K562 (cell line): ENCODE results near the gene SORCS1. TPM values are rescaled to one million over a fixed set of nuclear protein-coding genes. Genes with fewer than 3 reads are reported as not detected.

Source experiments
- ADNP ChIP-seq: fragments of 200-800 bp; sonication (Bioruptor generic); IDR thresholded peaks from 2 replicates; pipeline ENCODE4 v1.6.1; 2016; ENCODE audit warnings: missing genetic modification characterization, missing compliant biosample characterization
- BRCA1 ChIP-seq, 2 experiments: fragments of 450-650 bp in 1 of 2; sonication (generic) in 1 of 2; formaldehyde crosslinking in 1 of 2; IDR thresholded peaks; 2 replicates each; pipeline versions ENCODE4 v1.5.0 to v1.6.1; 2017 to 2020; ENCODE audit warnings: mild to moderate bottlenecking in 1 of 2, missing genetic modification reagents in 1 of 2
- FOXK2 ChIP-seq, 2 experiments: fragments of 450-650 bp; IDR thresholded peaks in 1 of 2; conservative IDR thresholded peaks in 1 of 2; 2 replicates each; pipeline ENCODE4 v1.6.1; 2016; ENCODE audit warnings: low read depth in 2 of 2, mild to moderate bottlenecking in 1 of 2
- HMBOX1 ChIP-seq: sonication (generic); IDR thresholded peaks from 2 replicates; pipeline ENCODE4 v1.6.1; 2016
- KDM1A ChIP-seq, 2 experiments: fragments of 450-650 bp; IDR thresholded peaks; 2 replicates each; pipeline ENCODE4 v1.6.1; 2016; ENCODE audit warnings: mild to moderate bottlenecking in 2 of 2
- NCOA2 ChIP-seq, 2 experiments: fragments of 450-650 bp; IDR thresholded peaks; 2 replicates each; pipeline ENCODE4 v1.6.1; 2018; ENCODE audit warnings: mild to moderate bottlenecking in 2 of 2, moderate library complexity in 1 of 2; ENCODE audit not compliant: partially characterized antibody in 2 of 2
- NRF1 ChIP-seq, 2 experiments: fragments of 450-650 bp; IDR thresholded peaks in 1 of 2; conservative IDR thresholded peaks in 1 of 2; 2 replicates each; pipeline ENCODE4 v1.6.1; 2014; ENCODE audit warnings: mild to moderate bottlenecking in 2 of 2
- PHF8 ChIP-seq: fragments of 200-600 bp; sonication (generic); IDR thresholded peaks from 2 replicates; pipeline ENCODE4 v1.6.1; 2012; ENCODE audit warnings: mixed run types, mild to moderate bottlenecking, inconsistent platforms, low read length, moderate library complexity, borderline replicate concordance
- RCOR1 ChIP-seq, 2 experiments: IDR thresholded peaks; 2 replicates each; pipeline ENCODE4 v1.6.1; 2012; ENCODE audit warnings: low read depth in 2 of 2, low read length in 2 of 2, borderline replicate concordance in 1 of 2, improper control_type of control experiment in 1 of 2
- RHOXF2B ChIP-seq: fragments of 250-450 bp; sonication (Bioruptor Pico); conservative IDR thresholded peaks from 2 replicates; pipeline ENCODE4 v1.5.1; 2021
- SAP30 ChIP-seq: fragments of 200-600 bp; sonication (generic); IDR thresholded peaks from 2 replicates; pipeline ENCODE4 v1.6.1; 2012; ENCODE audit warnings: borderline replicate concordance, low read depth, mild to moderate bottlenecking, moderate library complexity, low read length, control low read depth, inconsistent platforms; ENCODE audit not compliant: insufficient read depth, poor library complexity, severe bottlenecking
- STAT5A ChIP-seq: IDR thresholded peaks from 2 replicates; pipeline ENCODE4 v1.6.1; 2012; ENCODE audit warnings: low read length, inconsistent platforms, borderline replicate concordance
- VEZF1 ChIP-seq: fragments of 200-800 bp; sonication (Bioruptor generic); IDR thresholded peaks from 2 replicates; pipeline ENCODE4 v1.6.1; 2017; ENCODE audit warnings: missing genetic modification characterization, missing compliant biosample characterization
- ZBED1 ChIP-seq: IDR thresholded peaks from 2 replicates; pipeline ENCODE4 v1.6.1; 2014
- ZFP1 ChIP-seq: fragments of 450-650 bp; formaldehyde crosslinking; IDR thresholded peaks from 2 replicates; pipeline ENCODE4 v1.4.0; 2020; ENCODE audit warnings: mild to moderate bottlenecking, mixed read lengths
- ZNF395 ChIP-seq: fragments of 200-800 bp; sonication (Bioruptor generic); IDR thresholded peaks from 2 replicates; pipeline ENCODE4 v1.6.1; 2017; ENCODE audit warnings: missing genetic modification characterization, missing compliant biosample characterization
- polyA plus RNA-seq, 8 experiments: library from polyadenylated mRNA; depleted of rRNA in 4 of 8; stranded (reverse) in 5 of 8; unstranded in 3 of 8; fragments of >200 nt; fragmentation: Nextera tagmentation in 2 of 8; fragmentation: Illumina TruSeq in 1 of 8; extraction: Ambion mirVana in 2 of 8; extraction: Trizol in 1 of 8; gene quantifications; 2 replicates each; pipeline versions ENCODE4 v1.2.1 to v1.2.3, GENCODE V29; 2011 to 2014; ENCODE audit warnings: inconsistent platforms in 1 of 8, missing spikeins in 1 of 8
- total RNA-seq, 7 experiments: library from RNA; depleted of rRNA in 6 of 7; stranded (reverse); fragments of >200 nt in 6 of 7; fragmentation: Illumina TruSeq in 2 of 7; extraction: Trizol in 2 of 7; gene quantifications; 2 replicates each; pipeline versions ENCODE4 v1.2.1 to v1.2.3, GENCODE V29; 2011 to 2021; ENCODE audit warnings: low replicate concordance in 1 of 7
- TF ChIP-seq, protein P1 (sequence below): fragments of 450-650 bp; IDR thresholded peaks from one replicate; pipeline ENCODE4 v1.6.1; 2018; ENCODE audit warnings: mild to moderate bottlenecking, moderate library complexity; ENCODE audit not compliant: partially characterized antibody
- TF ChIP-seq, protein P2 (sequence below): sonication (generic); formaldehyde crosslinking; IDR thresholded peaks from 2 replicates; pipeline ENCODE4 v1.9.0; 2022; ENCODE audit warnings: mild to moderate bottlenecking, missing genetic modification reagents
- TF ChIP-seq, protein P3 (sequence below): fragments of 450-650 bp; formaldehyde crosslinking; IDR thresholded peaks from 2 replicates; pipeline ENCODE4 v1.4.0; 2020; ENCODE audit warnings: mild to moderate bottlenecking, moderate library complexity

The SORCS1 gene
- total and polyA plus RNA-seq, 9 of the 15 experiments (the other 6 are each of a cell fraction or from before 2014, with no cell fraction given): 1.5 to 3.9 (median 2.7) TPM

- TF ChIP-seq ZNF395 (CRISPR knock-in tag) (peak; percentile 30; the same call in 1 of the 2 replicates), SAP30 (no peak), RCOR1 (IDR thresholded peaks at IDR 0.05; ENCODE audit: borderline replicate concordance in 1 of 2, low read depth in 2 of 2, low read length in 2 of 2) (peak; percentile 70 to 86; a peak in 3 of 4 replicates), KDM1A (IDR thresholded peaks at IDR 0.05) (peak; percentile 82 to 85), BRCA1 (IDR thresholded peaks at IDR 0.05) (no peak), BRCA1 (CRISPR knock-in tag; IDR thresholded peaks at IDR 0.05) (no peak), PHF8 (no peak), NCOA2 (IDR thresholded peaks at IDR 0.05; ENCODE audit: partially characterized antibody in 2 of 2) (peak in 1 of 2 experiments; percentile 65), RHOXF2B (CRISPR knock-in tag) (no peak), FOXK2 (conservative IDR thresholded peaks at IDR 0.05 in 1 of 2, IDR thresholded peaks at IDR 0.05 in 1 of 2; ENCODE audit: low read depth in 2 of 2) (peak; percentile 56 to 71; a peak in 3 of 4 replicates), VEZF1 (CRISPR knock-in tag) (peak; percentile 13; the same call in 1 of the 2 replicates), NRF1 (conservative IDR thresholded peaks at IDR 0.05 in 1 of 2, IDR thresholded peaks at IDR 0.05 in 1 of 2) (0 out of 4 replicates have a peak, but pooled peaks of 1 of the 2 experiments have one; percentile 13), ADNP (tag) (no peak), HMBOX1 (peak; percentile 87), ZBED1 (no peak), ZFP1 (no peak), STAT5A (peak; percentile 73; the same call in 1 of the 2 replicates)
- TF ChIP-seq, protein P1, sequence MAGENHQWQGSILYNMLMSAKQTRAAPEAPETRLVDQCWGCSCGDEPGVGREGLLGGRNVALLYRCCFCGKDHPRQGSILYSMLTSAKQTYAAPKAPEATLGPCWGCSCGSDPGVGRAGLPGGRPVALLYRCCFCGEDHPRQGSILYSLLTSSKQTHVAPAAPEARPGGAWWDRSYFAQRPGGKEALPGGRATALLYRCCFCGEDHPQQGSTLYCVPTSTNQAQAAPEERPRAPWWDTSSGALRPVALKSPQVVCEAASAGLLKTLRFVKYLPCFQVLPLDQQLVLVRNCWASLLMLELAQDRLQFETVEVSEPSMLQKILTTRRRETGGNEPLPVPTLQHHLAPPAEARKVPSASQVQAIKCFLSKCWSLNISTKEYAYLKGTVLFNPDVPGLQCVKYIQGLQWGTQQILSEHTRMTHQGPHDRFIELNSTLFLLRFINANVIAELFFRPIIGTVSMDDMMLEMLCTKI: no peak
- TF ChIP-seq, protein P2, sequence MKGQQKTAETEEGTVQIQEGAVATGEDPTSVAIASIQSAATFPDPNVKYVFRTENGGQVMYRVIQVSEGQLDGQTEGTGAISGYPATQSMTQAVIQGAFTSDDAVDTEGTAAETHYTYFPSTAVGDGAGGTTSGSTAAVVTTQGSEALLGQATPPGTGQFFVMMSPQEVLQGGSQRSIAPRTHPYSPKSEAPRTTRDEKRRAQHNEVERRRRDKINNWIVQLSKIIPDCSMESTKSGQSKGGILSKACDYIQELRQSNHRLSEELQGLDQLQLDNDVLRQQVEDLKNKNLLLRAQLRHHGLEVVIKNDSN (CRISPR knock-in tag): peak; percentile 21; the same call in 1 of the 2 replicates
- TF ChIP-seq, protein P3, sequence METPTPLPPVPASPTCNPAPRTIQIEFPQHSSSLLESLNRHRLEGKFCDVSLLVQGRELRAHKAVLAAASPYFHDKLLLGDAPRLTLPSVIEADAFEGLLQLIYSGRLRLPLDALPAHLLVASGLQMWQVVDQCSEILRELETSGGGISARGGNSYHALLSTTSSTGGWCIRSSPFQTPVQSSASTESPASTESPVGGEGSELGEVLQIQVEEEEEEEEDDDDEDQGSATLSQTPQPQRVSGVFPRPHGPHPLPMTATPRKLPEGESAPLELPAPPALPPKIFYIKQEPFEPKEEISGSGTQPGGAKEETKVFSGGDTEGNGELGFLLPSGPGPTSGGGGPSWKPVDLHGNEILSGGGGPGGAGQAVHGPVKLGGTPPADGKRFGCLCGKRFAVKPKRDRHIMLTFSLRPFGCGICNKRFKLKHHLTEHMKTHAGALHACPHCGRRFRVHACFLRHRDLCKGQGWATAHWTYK (CRISPR knock-in tag): no peak
These were observed 141.7 kb downstream of the SORCS1 start (continued) for GRCh38 chr10:107022600-107023354.
